Measurements from ENCODE around the gene TSPAN18. TPM values are rescaled to one million over a fixed set of nuclear protein-coding genes. Genes with fewer than 3 reads are reported as not detected.

Gene TSPAN18
- polyA plus RNA-seq, 6 donors from 2014 or later: 0.27 to 1.6 (median 1.1) TPM; not detected in 1

GRCh38 chr11:44879432-44879831 is 152.7 kb downstream of the TSPAN18 start:
- no peak overlapping the region for H3K27ac Mint-ChIP-seq
- no peaks in the 10 kb centered on the region for H3K9me3 Mint-ChIP-seq
- H3K36me3 Mint-ChIP-seq: no peaks in the 10 kb centered on the region
- peaks cover 0 to 6% (median 0%) of the 10 kb centered on the region in 3 donors for H3K27me3 Mint-ChIP-seq
- H3K4me1 Mint-ChIP-seq: no peaks in the 10 kb centered on the region
- DNase-seq (no peak), ATAC-seq (ENCODE audit: low read depth in 2 of 2) (no peak)
- no peak overlapping the region for H3K4me3 Mint-ChIP-seq

- H3K27me3 Mint-ChIP-seq: peaks cover 0 to 6% (median 3%) of the 10 kb centered on the region in 3 donors
- H3K4me1 Mint-ChIP-seq: no peaks in the 10 kb centered on the region
- no peak overlapping the region for H3K4me3 Mint-ChIP-seq
- H3K9me3 Mint-ChIP-seq: no peaks in the 10 kb centered on the region
- DNase-seq (no peak), ATAC-seq (ENCODE audit: low read depth in 2 of 2) (no peak)
- no peak overlapping the region for H3K27ac Mint-ChIP-seq
- H3K36me3 Mint-ChIP-seq: no peaks in the 10 kb centered on the region
These were observed 153.7 kb downstream of the TSPAN18 start for GRCh38 chr11:44880511-44880910.

GRCh38 chr11:44880953-44881352 is 154.2 kb downstream of the TSPAN18 start:
- ATAC-seq (ENCODE audit: low read depth in 2 of 2): no peak
- Mint-ChIP-seq H3K27ac (no peak overlapping the region), H3K4me1 (no peaks in the 10 kb centered on the region), H3K36me3 (no peaks in the 10 kb centered on the region), H3K9me3 (no peaks in the 10 kb centered on the region), H3K27me3 (peaks cover 0 to 7% (median 6%) of the 10 kb centered on the region in 3 donors), H3K4me3 (no peak overlapping the region)
- DNase-seq: no peak

- Mint-ChIP-seq H3K36me3 (no peaks in the 10 kb centered on the region), H3K4me3 (no peak overlapping the region), H3K27me3 (peaks cover 0 to 11% (median 7%) of the 10 kb centered on the region in 3 donors), H3K27ac (no peak overlapping the region), H3K9me3 (no peaks in the 10 kb centered on the region), H3K4me1 (no peaks in the 10 kb centered on the region)
- ATAC-seq (ENCODE audit: low read depth in 2 of 2) (no peak), DNase-seq (no peak)
These were observed 156.5 kb downstream of the TSPAN18 start for GRCh38 chr11:44883277-44883676.

- H3K27me3 Mint-ChIP-seq: peaks cover 0 to 19% (median 7%) of the 10 kb centered on the region in 3 donors
- peak overlapping the region in 1 of 6 donors; percentile 64 for H3K27ac Mint-ChIP-seq
- no peak for DNase-seq
- no peak for ATAC-seq (ENCODE audit: low read depth in 2 of 2)
- H3K36me3 Mint-ChIP-seq: no peaks in the 10 kb centered on the region
- no peaks in the 10 kb centered on the region for H3K9me3 Mint-ChIP-seq
- H3K4me1 Mint-ChIP-seq: no peaks in the 10 kb centered on the region
- H3K4me3 Mint-ChIP-seq: no peak overlapping the region
These were observed 157.3 kb downstream of the TSPAN18 start for GRCh38 chr11:44884056-44884455.

- H3K27me3 Mint-ChIP-seq: peaks cover 0 to 23% (median 7%) of the 10 kb centered on the region in 3 donors
- H3K4me3 Mint-ChIP-seq: no peak overlapping the region
- peak overlapping the region in 2 of 6 donors; percentile 8 to 76 for H3K27ac Mint-ChIP-seq
- DNase-seq: no peak
- H3K4me1 Mint-ChIP-seq: no peaks in the 10 kb centered on the region
- no peaks in the 10 kb centered on the region for H3K36me3 Mint-ChIP-seq
- H3K9me3 Mint-ChIP-seq: no peaks in the 10 kb centered on the region
- ATAC-seq (ENCODE audit: low read depth in 2 of 2): no peak
These were observed 158.5 kb downstream of the TSPAN18 start for GRCh38 chr11:44885065-44885810.

- no peaks in the 10 kb centered on the region for H3K36me3 Mint-ChIP-seq
- no peaks in the 10 kb centered on the region for H3K9me3 Mint-ChIP-seq
- peak overlapping the region in 1 of 6 donors; percentile 76 for H3K27ac Mint-ChIP-seq
- ATAC-seq (ENCODE audit: low read depth in 2 of 2) (no peak), DNase-seq (no peak)
- peaks cover 0 to 23% (median 7%) of the 10 kb centered on the region in 3 donors for H3K27me3 Mint-ChIP-seq
- no peaks in the 10 kb centered on the region for H3K4me1 Mint-ChIP-seq
- no peak overlapping the region for H3K4me3 Mint-ChIP-seq
These were observed 159.4 kb downstream of the TSPAN18 start for GRCh38 chr11:44885919-44886789.

- H3K27me3 Mint-ChIP-seq: peaks cover 0 to 23% (median 7%) of the 10 kb centered on the region in 3 donors
- H3K27ac Mint-ChIP-seq: peak overlapping the region in 1 of 6 donors; percentile 21
- H3K4me3 Mint-ChIP-seq: no peak overlapping the region
These were observed 160.0 kb downstream of the TSPAN18 start for GRCh38 chr11:44886790-44887140.

GRCh38 chr11:44887636-44888035 is 160.9 kb downstream of the TSPAN18 start:
- H3K36me3 Mint-ChIP-seq: no peaks in the 10 kb centered on the region

More at GRCh38 chr11:44886790-44887140, 160.0 kb downstream of the TSPAN18 start:
- ATAC-seq (ENCODE audit: low read depth in 2 of 2): no peak
- no peak for DNase-seq
- no peaks in the 10 kb centered on the region for H3K4me1 Mint-ChIP-seq
- H3K36me3 Mint-ChIP-seq: no peaks in the 10 kb centered on the region
- no peaks in the 10 kb centered on the region for H3K9me3 Mint-ChIP-seq

GRCh38 chr11:44889266-44889665 is 162.5 kb downstream of the TSPAN18 start:
- Mint-ChIP-seq H3K4me3 (no peak overlapping the region), H3K27me3 (peaks cover 0 to 17% (median 7%) of the 10 kb centered on the region in 3 donors), H3K4me1 (no peaks in the 10 kb centered on the region), H3K36me3 (no peaks in the 10 kb centered on the region), H3K9me3 (no peaks in the 10 kb centered on the region), H3K27ac (no peak overlapping the region)
- ATAC-seq (ENCODE audit: low read depth in 2 of 2): no peak
- no peak for DNase-seq

More at GRCh38 chr11:44887636-44888035, 160.9 kb downstream of the TSPAN18 start:
- no peak overlapping the region for H3K27ac Mint-ChIP-seq
- H3K27me3 Mint-ChIP-seq: peaks cover 0 to 17% (median 7%) of the 10 kb centered on the region in 3 donors
- no peak overlapping the region for H3K4me3 Mint-ChIP-seq
- DNase-seq (no peak), ATAC-seq (ENCODE audit: low read depth in 2 of 2) (no peak)
- H3K4me1 Mint-ChIP-seq: no peaks in the 10 kb centered on the region
- no peaks in the 10 kb centered on the region for H3K9me3 Mint-ChIP-seq

GRCh38 chr11:44892843-44893242 is 166.1 kb downstream of the TSPAN18 start:
- ATAC-seq (ENCODE audit: low read depth in 2 of 2) (no peak), DNase-seq (no peak)
- Mint-ChIP-seq H3K4me1 (no peaks in the 10 kb centered on the region), H3K27ac (no peak overlapping the region), H3K27me3 (peaks cover 3 to 39% (median 26%) of the 10 kb centered on the region in 3 donors), H3K4me3 (no peak overlapping the region), H3K36me3 (no peaks in the 10 kb centered on the region), H3K9me3 (peaks cover 0 to under 1% (median 0%) of the 10 kb centered on the region in 7 donors)

GRCh38 chr11:44893308-44893822 is 166.6 kb downstream of the TSPAN18 start:
- no peak for DNase-seq
- Mint-ChIP-seq H3K36me3 (no peaks in the 10 kb centered on the region), H3K27ac (peak overlapping the region in 2 of 6 donors; percentile 29 to 74), H3K4me1 (no peaks in the 10 kb centered on the region), H3K9me3 (peaks cover 0 to 6% (median 0%) of the 10 kb centered on the region in 7 donors), H3K4me3 (no peak overlapping the region), H3K27me3 (peaks cover 6 to 42% (median 29%) of the 10 kb centered on the region in 3 donors)
- ATAC-seq (ENCODE audit: low read depth in 2 of 2): no peak

- no peak overlapping the region for H3K4me3 Mint-ChIP-seq
- DNase-seq (no peak), ATAC-seq (ENCODE audit: low read depth in 2 of 2) (no peak)
- H3K27ac Mint-ChIP-seq: peak overlapping the region in 2 of 6 donors; percentile 29 to 74
- no peaks in the 10 kb centered on the region for H3K36me3 Mint-ChIP-seq
- peaks cover 6 to 35% (median 29%) of the 10 kb centered on the region in 3 donors for H3K27me3 Mint-ChIP-seq
- H3K4me1 Mint-ChIP-seq: no peaks in the 10 kb centered on the region
- peaks cover 0 to 13% (median 0%) of the 10 kb centered on the region in 7 donors for H3K9me3 Mint-ChIP-seq
These were observed 167.3 kb downstream of the TSPAN18 start for GRCh38 chr11:44893846-44894617.

All from naive B cell (primary cell).